Naive thymus-derived CD8-positive, alpha-beta T cell (primary cell): ENCODE measurements around the gene ARL14. TPM values are rescaled to one million over a fixed set of nuclear protein-coding genes. Genes with fewer than 3 reads are reported as not detected.

Experiments used
- ATAC-seq, 2 donors: fragments of 150-1000 bp; cut with Tn5 transposase in 1 of 2; sonication (Bioruptor Pico), chemical (Tn5 transposase) in 1 of 2; 1 replicate in 1 of 2; 2 replicates in 1 of 2; pipeline ENCODE4 v1.10.0; 2021; ENCODE audit warnings: mild to moderate bottlenecking in 2 of 2, moderate library complexity in 2 of 2
- POLR2A ChIA-PET: fragments of 350-600 bp; sonication (Branson Sonifier 250); formaldehyde crosslinking; loops from one replicate; lab custom pipeline; 2021; ENCODE audit warnings: antibody characterized with exemption; lab: Charles Lee
- DNase-seq, 10 donors: peaks; one replicate each; pipeline versions ENCODE4 v3.0.0 to v3.0.0-alpha.2; 2020 to 2022
- H3K27ac Mint-ChIP-seq, 10 donors: one replicate each; pipeline ENCODE4 v1.8.0; 2020 to 2022; ENCODE audit warnings: mild to moderate bottlenecking in 10 of 10, mixed read lengths in 10 of 10, moderate library complexity in 4 of 10, inconsistent platforms in 1 of 10
- H3K27me3 Mint-ChIP-seq, 5 donors: one replicate each; pipeline ENCODE4 v1.8.0; 2021 to 2022; ENCODE audit warnings: mixed read lengths in 5 of 5
- H3K36me3 Mint-ChIP-seq, 3 donors: one replicate each; pipeline ENCODE4 v1.8.0; 2020 to 2022; ENCODE audit warnings: mixed read lengths in 3 of 3, mild to moderate bottlenecking in 2 of 3, inconsistent platforms in 1 of 3
- H3K4me1 Mint-ChIP-seq, 4 donors: one replicate each; pipeline ENCODE4 v1.8.0; 2021 to 2022; ENCODE audit warnings: mixed read lengths in 4 of 4
- H3K4me3 Mint-ChIP-seq, 10 donors: one replicate each; pipeline ENCODE4 v1.8.0; 2020 to 2022; ENCODE audit warnings: mild to moderate bottlenecking in 10 of 10, mixed read lengths in 10 of 10, moderate library complexity in 6 of 10, inconsistent platforms in 1 of 10
- H3K9me3 Mint-ChIP-seq, 9 donors: one replicate each; pipeline ENCODE4 v1.8.0; 2020 to 2022; ENCODE audit warnings: mixed read lengths in 9 of 9, mild to moderate bottlenecking in 3 of 9, inconsistent platforms in 1 of 9, moderate library complexity in 1 of 9
- polyA plus RNA-seq, 3 donors: library from polyadenylated mRNA; unstranded; fragments of 300-500 nt; fragmentation: Illumina TruSeq; gene quantifications; one replicate each; pipeline ENCODE4 v1.2.3, GENCODE V29; 2021
- total RNA-seq, 8 experiments: library from RNA in 2 of 8; stranded (reverse) in 2 of 8; gene quantifications; one replicate each; pipeline ENCODE4 v1.2.3 and lab custom pipeline; 2021 to 2026

ARL14 gene
- total and polyA plus RNA-seq, 5 experiments from 2014 or later, result not detected

DNA sequence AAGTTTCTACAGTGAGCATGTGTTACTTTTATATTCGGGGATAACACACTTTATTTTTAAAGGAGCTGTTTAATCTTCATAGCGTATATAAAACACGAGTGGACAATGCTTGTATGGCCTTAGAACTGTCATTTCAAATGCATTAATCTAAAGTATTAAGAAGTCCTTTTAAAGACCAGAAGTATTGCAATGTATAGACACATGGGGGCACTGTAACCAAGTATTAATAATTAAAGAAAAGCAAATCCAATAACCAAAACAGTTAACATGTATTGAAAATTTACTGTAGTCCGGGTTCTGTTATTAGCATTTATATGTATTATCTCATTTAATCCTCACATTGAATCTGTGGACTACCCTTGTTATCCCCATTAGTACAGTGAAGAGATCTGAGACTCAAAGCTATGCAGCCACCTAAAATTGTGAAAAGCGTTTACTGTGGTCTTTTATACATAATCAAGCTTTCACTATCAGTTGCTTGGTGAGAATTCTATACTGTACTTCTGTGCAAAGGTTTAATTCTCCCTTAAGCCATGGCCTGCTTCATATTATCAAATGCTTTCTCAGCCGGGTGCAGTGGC is 10.1 kb downstream of the ARL14 start:
- H3K4me3 Mint-ChIP-seq, result no peak overlapping the region

DNA sequence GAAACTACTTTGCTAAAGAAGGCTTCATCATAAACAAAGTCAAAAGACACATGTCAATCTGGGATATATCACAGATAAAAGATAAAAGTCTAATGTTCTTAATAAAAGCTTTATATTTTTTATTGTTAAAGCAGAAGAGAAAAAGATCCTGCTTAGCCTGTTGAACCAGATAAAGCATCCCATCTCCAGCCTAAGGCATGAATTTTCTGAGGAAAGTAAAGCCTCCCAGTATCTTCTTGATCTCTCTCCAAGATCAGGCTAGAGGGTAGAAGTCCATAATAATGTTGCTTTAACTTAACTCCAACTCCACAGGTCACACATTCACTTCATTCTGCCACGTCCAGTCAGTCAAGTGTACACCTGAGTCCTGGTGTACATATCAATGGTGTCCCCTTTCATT is 14.2 kb downstream of the ARL14 start:
- ATAC-seq (no peak), DNase-seq (no peak)
- H3K36me3 Mint-ChIP-seq, result no peaks in the 10 kb centered on the region
- peaks cover 0 to 8% (median 4%) of the 10 kb centered on the region in 4 donors for H3K4me1 Mint-ChIP-seq
- no peaks in the 10 kb centered on the region for H3K27me3 Mint-ChIP-seq
- H3K27ac Mint-ChIP-seq, result no peak overlapping the region
- H3K4me3 Mint-ChIP-seq, result no peak overlapping the region
- H3K9me3 Mint-ChIP-seq, result no peaks in the 10 kb centered on the region
- POLR2A ChIA-PET, result no interaction called here

More for the DNA sequence above, 10.1 kb downstream of the ARL14 start:
- POLR2A ChIA-PET, result no interaction called here
- Mint-ChIP-seq H3K4me1 (no peaks in the 10 kb centered on the region), H3K36me3 (no peaks in the 10 kb centered on the region), H3K9me3 (no peaks in the 10 kb centered on the region), H3K27ac (no peak overlapping the region), H3K27me3 (peaks cover 0 to 11% (median 4%) of the 10 kb centered on the region in 5 donors)
- peak in 1 of 10 donors; percentile 2 for DNase-seq
- ATAC-seq, result no peak

DNA sequence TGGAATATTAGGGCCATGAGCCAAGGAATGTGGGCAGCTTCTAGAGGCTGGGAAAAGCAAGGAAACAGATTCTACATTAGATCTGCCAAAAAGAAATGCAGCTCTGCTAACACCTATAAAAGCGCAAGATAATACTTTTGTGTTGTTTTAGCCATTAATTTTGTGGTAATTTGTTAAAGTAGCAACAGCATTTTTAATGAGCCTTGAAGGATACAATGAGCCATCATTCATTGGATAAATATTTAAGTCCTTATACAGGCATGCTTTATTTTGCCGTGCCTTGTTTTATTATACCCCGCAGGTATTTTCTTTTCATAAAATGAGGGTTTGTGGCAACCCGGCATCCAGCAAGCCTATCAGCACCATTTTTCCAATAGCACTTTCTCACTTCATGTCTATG is 15.0 kb downstream of the ARL14 start:
- DNase-seq, result no peak
- Mint-ChIP-seq H3K27me3 (no peaks in the 10 kb centered on the region), H3K27ac (no peak overlapping the region), H3K9me3 (no peaks in the 10 kb centered on the region), H3K4me3 (no peak overlapping the region), H3K36me3 (no peaks in the 10 kb centered on the region), H3K4me1 (peaks cover 0 to 8% (median 4%) of the 10 kb centered on the region in 4 donors)
- POLR2A ChIA-PET, result no interaction called here
- ATAC-seq, result no peak

DNA sequence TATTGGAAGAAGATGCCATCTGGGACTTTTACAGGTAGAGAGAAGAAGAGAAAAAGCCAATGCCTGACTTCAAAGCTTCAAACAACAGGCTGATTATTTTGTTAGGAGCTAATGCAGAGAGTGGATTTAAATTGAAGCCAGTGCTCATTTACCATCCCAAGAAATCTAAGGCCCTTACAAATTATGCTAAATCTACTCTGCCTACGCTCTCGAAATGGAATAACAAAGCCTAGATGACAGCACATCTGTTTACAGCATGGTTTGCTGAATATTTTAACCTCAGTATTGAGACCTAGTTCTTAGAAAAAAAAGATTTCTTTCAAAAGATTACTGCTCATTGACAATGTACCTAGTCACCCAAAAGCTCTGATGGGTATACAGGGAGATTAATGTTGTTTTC is 16.2 kb downstream of the ARL14 start:
- ATAC-seq, result no peak
- peaks cover 0 to 8% (median 4%) of the 10 kb centered on the region in 4 donors for H3K4me1 Mint-ChIP-seq

DNA sequence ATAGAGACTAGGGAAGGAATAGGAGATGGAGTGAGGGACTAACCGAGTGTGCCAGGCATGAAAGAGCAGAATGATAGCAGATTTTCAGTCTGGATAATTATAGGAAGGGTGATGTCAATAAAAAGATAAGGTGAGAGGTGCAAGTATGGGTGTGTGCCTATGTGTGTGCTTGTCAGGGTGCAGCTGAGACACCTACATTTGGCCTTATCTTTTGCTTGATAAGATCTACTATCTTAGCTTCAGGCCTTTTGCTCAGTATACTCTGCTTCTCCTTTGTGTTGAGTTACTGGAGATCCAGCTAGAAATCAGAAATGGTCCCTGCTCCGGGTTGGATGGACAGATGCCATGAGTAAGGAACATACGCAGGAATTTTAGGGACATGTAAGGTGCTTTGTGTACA is 17.4 kb downstream of the ARL14 start:
- no peaks in the 10 kb centered on the region for H3K36me3 Mint-ChIP-seq
- no peak overlapping the region for H3K4me3 Mint-ChIP-seq
- H3K9me3 Mint-ChIP-seq, result no peaks in the 10 kb centered on the region
- no peaks in the 10 kb centered on the region for H3K27me3 Mint-ChIP-seq
- ATAC-seq, result no peak
- no peak overlapping the region for H3K27ac Mint-ChIP-seq
- no peak for DNase-seq
- POLR2A ChIA-PET, result no interaction called here
- peaks cover 0 to 8% (median 4%) of the 10 kb centered on the region in 4 donors for H3K4me1 Mint-ChIP-seq

More for the DNA sequence above, 16.2 kb downstream of the ARL14 start:
- DNase-seq, result no peak
- Mint-ChIP-seq H3K27ac (no peak overlapping the region), H3K27me3 (no peaks in the 10 kb centered on the region), H3K9me3 (no peaks in the 10 kb centered on the region), H3K36me3 (no peaks in the 10 kb centered on the region), H3K4me3 (no peak overlapping the region)
- POLR2A ChIA-PET, result no interaction called here

DNA sequence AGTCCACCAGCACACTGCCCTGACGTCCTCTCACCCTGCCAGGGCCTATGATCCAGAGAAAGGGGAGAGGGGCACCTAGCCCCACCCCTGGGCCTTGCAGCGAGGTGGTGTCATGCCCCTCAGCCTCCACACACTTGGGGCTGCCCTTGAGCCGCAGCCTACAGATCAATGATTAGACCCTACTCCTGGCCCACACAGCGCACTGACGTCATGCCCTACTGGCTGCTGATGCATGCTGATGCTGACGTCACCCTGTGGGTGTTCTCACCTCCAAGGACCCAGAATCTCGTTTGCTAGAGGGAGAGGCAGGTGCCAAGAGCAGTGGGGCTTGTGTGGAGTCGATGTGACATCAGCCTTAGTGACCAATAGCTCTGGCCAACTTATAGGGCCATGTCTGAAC is 18.0 kb downstream of the ARL14 start:
- POLR2A ChIA-PET, result no interaction called here
- H3K4me3 Mint-ChIP-seq, result no peak overlapping the region
- peaks cover 0 to under 1% (median 0%) of the 10 kb centered on the region in 5 donors for H3K27me3 Mint-ChIP-seq
- DNase-seq (no peak), ATAC-seq (no peak)
- no peaks in the 10 kb centered on the region for H3K9me3 Mint-ChIP-seq
- H3K4me1 Mint-ChIP-seq, result peaks cover 0 to 8% (median 4%) of the 10 kb centered on the region in 4 donors
- H3K27ac Mint-ChIP-seq, result no peak overlapping the region
- H3K36me3 Mint-ChIP-seq, result no peaks in the 10 kb centered on the region

DNA sequence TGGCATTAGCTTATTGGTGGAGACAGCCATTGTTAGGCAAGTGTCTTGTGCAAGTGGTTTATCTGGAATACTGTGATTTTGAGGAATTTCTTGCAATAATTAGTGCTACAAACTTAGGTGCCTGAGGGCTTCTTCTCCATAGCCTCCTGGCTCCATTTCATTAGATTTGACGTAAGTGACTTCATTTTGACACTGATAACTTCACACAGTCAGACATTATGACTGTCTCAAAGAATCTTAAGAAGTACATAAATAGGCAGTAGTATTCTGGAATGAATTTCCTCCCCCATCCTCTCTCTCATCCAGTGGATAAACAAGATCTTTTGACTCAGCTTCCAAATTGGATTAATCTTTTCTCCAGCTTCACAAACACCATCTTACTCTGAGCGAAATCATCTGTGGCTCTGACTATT is 19.0 kb downstream of the ARL14 start:
- ATAC-seq, result no peak
- POLR2A ChIA-PET, result no interaction called here
- H3K27ac Mint-ChIP-seq, result no peak overlapping the region

DNA sequence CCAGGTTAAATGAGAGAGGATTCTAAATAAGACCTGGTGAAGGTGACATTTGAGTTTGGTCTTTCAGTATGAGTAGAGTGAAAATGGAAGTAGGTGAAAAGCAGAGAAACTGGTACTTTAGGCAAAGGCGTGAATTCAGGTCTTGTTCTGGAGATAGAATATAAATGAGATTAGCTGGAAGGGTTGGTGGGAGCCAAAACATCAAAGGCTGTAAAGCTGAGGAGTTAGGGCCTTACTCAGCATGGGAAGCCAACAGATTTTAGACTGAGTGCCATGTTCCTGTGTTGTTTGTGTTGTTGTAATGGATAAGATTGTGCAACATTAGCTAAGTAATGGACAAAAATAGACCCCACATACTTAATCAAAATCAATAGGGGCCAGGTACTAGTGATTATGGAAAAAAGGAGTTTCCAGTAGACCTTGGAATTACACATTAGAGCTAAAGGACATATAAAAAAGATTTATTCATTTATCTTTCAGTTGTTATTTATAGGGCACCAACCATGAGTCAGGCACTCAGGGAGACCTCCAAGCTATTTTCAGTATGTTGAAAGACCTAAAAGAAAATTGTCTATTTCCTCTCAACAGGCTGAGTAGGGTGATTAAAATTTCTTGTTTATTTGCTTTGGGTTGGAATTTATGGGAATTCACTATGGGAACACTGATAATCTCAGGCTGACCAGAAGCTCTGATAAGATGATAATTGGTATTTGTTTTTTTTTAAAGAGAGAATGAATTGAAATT is 20.8 kb downstream of the ARL14 start:
- Mint-ChIP-seq H3K4me1 (peaks cover 0 to 2% (median under 1%) of the 10 kb centered on the region in 4 donors), H3K36me3 (no peaks in the 10 kb centered on the region), H3K27ac (no peak overlapping the region), H3K9me3 (no peaks in the 10 kb centered on the region), H3K27me3 (peaks cover 0 to 12% (median 4%) of the 10 kb centered on the region in 5 donors), H3K4me3 (no peak overlapping the region)
- ATAC-seq (no peak), DNase-seq (no peak)
- POLR2A ChIA-PET, result no interaction called here

More for the DNA sequence above, 19.0 kb downstream of the ARL14 start:
- DNase-seq, result no peak
- no peaks in the 10 kb centered on the region for H3K36me3 Mint-ChIP-seq
- H3K4me1 Mint-ChIP-seq, result peaks cover 0 to 8% (median 4%) of the 10 kb centered on the region in 4 donors
- H3K4me3 Mint-ChIP-seq, result no peak overlapping the region
- H3K9me3 Mint-ChIP-seq, result no peaks in the 10 kb centered on the region
- H3K27me3 Mint-ChIP-seq, result peaks cover 0 to 9% (median 4%) of the 10 kb centered on the region in 5 donors

DNA sequence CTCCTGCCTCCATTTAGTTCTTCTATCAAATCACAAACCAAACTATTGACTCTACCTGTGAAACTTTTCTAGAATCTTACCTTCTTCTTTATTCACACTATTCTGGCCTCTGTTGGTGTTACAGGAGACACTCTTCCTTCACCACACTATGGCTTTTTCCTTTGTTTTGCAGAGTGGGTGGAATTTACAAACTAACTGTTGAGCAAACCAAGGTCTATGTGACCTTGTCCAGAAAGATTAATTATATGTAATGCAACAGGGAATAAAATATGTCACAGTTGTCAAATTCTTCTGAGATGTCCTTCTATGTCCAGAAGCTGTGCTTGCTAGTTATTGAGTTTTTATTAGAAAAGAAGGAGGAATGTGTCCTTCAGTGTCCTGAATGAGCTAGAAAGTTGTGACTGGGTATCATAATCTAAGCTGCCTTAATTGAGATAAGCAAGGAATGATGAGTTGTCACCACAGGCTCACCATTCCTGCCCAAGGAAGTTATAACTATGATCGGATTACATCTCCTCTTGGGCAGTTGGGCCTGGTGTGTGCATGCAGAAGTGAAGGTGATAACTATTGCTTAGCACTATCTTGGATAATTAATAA is 21.7 kb downstream of the ARL14 start:
- H3K36me3 Mint-ChIP-seq, result no peaks in the 10 kb centered on the region
- POLR2A ChIA-PET, result no interaction called here
- peaks cover 0 to 12% (median 4%) of the 10 kb centered on the region in 5 donors for H3K27me3 Mint-ChIP-seq
- no peaks in the 10 kb centered on the region for H3K4me1 Mint-ChIP-seq
- H3K9me3 Mint-ChIP-seq, result no peaks in the 10 kb centered on the region
- no peak overlapping the region for H3K4me3 Mint-ChIP-seq
- ATAC-seq (no peak), DNase-seq (no peak)
- H3K27ac Mint-ChIP-seq, result no peak overlapping the region

DNA sequence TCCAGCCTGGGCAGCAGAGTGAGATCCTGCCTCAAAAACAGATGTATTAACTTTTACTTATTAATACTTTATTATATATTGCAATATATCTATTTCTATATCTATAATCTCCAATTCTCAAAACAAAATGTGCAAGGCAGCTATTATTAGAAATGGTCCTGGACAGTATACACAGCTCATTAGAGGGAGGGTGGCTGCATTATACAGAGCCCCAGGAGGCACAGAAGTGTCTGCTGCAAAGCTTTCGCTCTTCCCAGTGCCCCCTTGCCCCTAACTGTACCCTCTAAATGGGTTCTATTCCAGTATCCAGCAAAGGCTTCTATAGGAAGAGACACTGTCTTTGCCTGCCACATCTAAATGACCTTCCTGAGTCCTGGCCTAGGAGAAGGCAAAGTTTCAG is 24.5 kb downstream of the ARL14 start:
- H3K4me3 Mint-ChIP-seq, result no peak overlapping the region
- no peak for DNase-seq
- no peak for ATAC-seq
- no peaks in the 10 kb centered on the region for H3K4me1 Mint-ChIP-seq
- H3K36me3 Mint-ChIP-seq, result no peaks in the 10 kb centered on the region
- H3K27ac Mint-ChIP-seq, result no peak overlapping the region
- POLR2A ChIA-PET, result no interaction called here
- H3K9me3 Mint-ChIP-seq, result no peaks in the 10 kb centered on the region
- H3K27me3 Mint-ChIP-seq, result peaks cover 6 to 29% (median 9%) of the 10 kb centered on the region in 5 donors

DNA sequence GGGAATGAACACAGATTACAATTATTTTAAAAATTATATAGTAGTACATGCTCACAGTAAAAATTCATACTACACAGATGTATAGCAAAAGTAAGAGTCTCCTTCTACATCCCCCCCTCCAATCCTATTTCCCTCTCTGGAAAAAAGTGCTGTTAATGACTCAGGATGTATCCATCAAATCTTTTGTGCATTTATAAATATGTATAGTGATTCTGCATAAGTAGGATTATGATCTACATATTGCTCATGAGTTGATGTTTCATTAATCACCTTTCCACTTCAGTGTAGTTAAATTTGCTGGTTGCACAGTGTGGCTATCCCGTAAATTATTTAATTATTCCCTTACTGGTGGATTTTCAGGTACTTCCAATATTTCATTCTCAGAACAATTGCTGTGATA is 25.3 kb downstream of the ARL14 start:
- H3K27ac Mint-ChIP-seq, result no peak overlapping the region
- no peaks in the 10 kb centered on the region for H3K36me3 Mint-ChIP-seq
- H3K4me1 Mint-ChIP-seq, result peaks cover 0 to 2% (median 0%) of the 10 kb centered on the region in 4 donors
- no peak overlapping the region for H3K4me3 Mint-ChIP-seq
- POLR2A ChIA-PET, result no interaction called here
- ATAC-seq (no peak), DNase-seq (no peak)
- H3K9me3 Mint-ChIP-seq, result no peaks in the 10 kb centered on the region
- peaks cover 10 to 37% (median 11%) of the 10 kb centered on the region in 5 donors for H3K27me3 Mint-ChIP-seq

DNA sequence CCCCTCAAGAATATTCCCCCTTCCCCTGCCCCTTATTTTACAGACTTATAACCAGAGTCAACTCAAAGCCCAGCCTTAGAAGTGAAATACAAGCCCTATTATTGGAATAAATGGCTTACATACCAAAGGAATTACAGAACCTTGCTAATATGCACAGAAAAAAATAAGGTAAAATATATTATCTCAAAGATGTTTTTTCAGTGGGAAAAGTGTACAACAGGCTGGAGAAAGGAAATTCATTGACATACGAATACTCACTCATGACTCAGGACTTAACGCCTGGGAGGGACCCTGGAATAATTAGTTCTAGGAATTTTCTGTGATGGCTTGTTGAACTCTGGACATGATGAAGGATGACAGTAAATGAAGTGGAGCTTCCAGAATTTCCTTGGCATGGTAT is 27.0 kb downstream of the ARL14 start:
- POLR2A ChIA-PET, result no interaction called here
- Mint-ChIP-seq H3K27me3 (peaks cover 14 to 53% (median 16%) of the 10 kb centered on the region in 5 donors), H3K27ac (no peak overlapping the region), H3K4me3 (no peak overlapping the region), H3K36me3 (no peaks in the 10 kb centered on the region), H3K9me3 (no peaks in the 10 kb centered on the region), H3K4me1 (peaks cover 0 to 2% (median 0%) of the 10 kb centered on the region in 4 donors)
- ATAC-seq (no peak), DNase-seq (no peak)

DNA sequence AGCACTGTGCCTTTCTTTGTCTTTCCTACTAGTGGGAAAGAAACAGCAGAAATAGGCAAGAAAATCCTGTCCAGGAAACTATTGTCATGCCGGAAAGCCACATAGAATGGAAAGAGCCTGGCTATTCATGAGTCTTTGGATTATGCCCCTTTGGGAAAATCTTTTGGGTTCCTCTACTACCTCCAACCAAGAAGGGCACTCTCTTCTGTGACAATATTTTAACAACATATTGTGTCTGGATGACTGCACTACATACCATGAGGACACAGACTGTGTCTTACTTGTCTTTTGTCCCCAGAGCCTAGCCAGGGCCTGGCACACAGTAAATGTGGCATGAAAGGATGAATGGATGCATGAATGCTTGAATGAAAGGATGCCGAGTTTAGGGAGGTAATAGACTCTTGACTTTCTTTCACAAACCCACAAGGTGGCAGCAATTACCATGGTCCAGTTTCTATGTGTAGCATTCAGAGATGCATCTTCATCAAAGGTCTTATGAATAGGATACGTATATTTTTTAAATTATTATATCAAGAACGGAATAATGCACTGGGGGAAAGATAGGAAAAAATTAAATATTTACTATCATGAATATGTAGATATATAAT is 30.3 kb downstream of the ARL14 start:
- peak in 9 of 10 donors; percentile 6 to 62 (median 31) for DNase-seq
- ATAC-seq, result peak; percentile 54 to 67
- POLR2A ChIA-PET, result no interaction called here
- Mint-ChIP-seq H3K9me3 (no peaks in the 10 kb centered on the region), H3K27me3 (peaks cover 12 to 53% (median 23%) of the 10 kb centered on the region in 5 donors), H3K4me3 (no peak overlapping the region), H3K36me3 (no peaks in the 10 kb centered on the region), H3K27ac (no peak overlapping the region), H3K4me1 (peaks cover 0 to 2% (median 0%) of the 10 kb centered on the region in 4 donors)
